ENCODE measurements around the gene NBPF3.

- TF ChIP-seq POLR2AphosphoS5 (IDR thresholded peaks at IDR 0.05; ENCODE audit: low read depth, low read length) (no peak), TAF1 (IDR thresholded peaks at IDR 0.05; ENCODE audit: borderline replicate concordance, low read depth, low read length) (no peak), POLR2A (IDR thresholded peaks at IDR 0.05; ENCODE audit: low read depth, low read length) (no peak)
Observed at GRCh38 chr1:21495225-21495820, 55.4 kb downstream of the NBPF3 start.
